IMR-90 (cell line): Measurements from ENCODE around the gene ZNF518B. TPM values are rescaled to one million over a fixed set of nuclear protein-coding genes. Genes with fewer than 3 reads are reported as not detected.

ENCODE experiments used
- ATAC-seq: fragments of 200-7000 bp; cut with Tn5 transposase; 2 replicates; pipeline ENCODE4 v1.9.1; 2020; ENCODE audit warnings: low read depth, mild to moderate bottlenecking, moderate library complexity
- BruUV-seq: library from RNA; stranded (reverse); fragments of 400-500 nt; replicated peaks from 2 replicates; lab custom pipeline; 2021; lab: Mats Ljungman, UMichigan
- CTCF ChIA-PET: fragments of 300-600 bp; formaldehyde crosslinking; extraction: SDS; loops from one replicate; lab custom pipeline; 2021; ENCODE audit warnings: antibody characterized with exemption; lab: Yijun Ruan, JAX
- POLR2A ChIA-PET: fragments of 300-600 bp; sonication (Branson Sonifier 250); formaldehyde crosslinking; loops from one replicate; lab custom pipeline; 2022; ENCODE audit warnings: antibody characterized with exemption; ENCODE audit not compliant: unreplicated experiment; lab: Charles Lee
- DNase-seq: peaks from one replicate; pipeline ENCODE4 v3.0.0; 2013
- H2AFZ ChIP-seq: replicated peaks from 2 replicates; pipeline ENCODE3; 2013; ENCODE audit warnings: low read length, mild to moderate bottlenecking; ENCODE audit not compliant: poor library complexity
- H2AK5ac ChIP-seq: 2 replicates; pipeline ENCODE4 v1.6.1; 2013; ENCODE audit warnings: low read depth, low read length, inconsistent platforms
- H2AK9ac ChIP-seq: replicated peaks from 2 replicates; pipeline ENCODE3; 2013; ENCODE audit warnings: mild to moderate bottlenecking, low read depth, low read length, moderate library complexity; ENCODE audit not compliant: poor library complexity
- H2BK120ac ChIP-seq: 2 replicates; pipeline ENCODE4 v1.6.1; 2013; ENCODE audit warnings: low read depth, low read length, inconsistent platforms
- H2BK15ac ChIP-seq: 3 replicates; pipeline ENCODE4 v1.6.1; 2013; ENCODE audit warnings: low read depth, low read length, inconsistent platforms
- H2BK20ac ChIP-seq: 2 replicates; pipeline ENCODE4 v1.6.1; 2013; ENCODE audit warnings: low read depth, mild to moderate bottlenecking, inconsistent platforms, low read length, moderate library complexity
- H2BK5ac ChIP-seq: 2 replicates; pipeline ENCODE4 v1.6.1; 2013; ENCODE audit warnings: mild to moderate bottlenecking, low read depth, low read length, inconsistent platforms; ENCODE audit not compliant: poor library complexity, severe bottlenecking
- H3K14ac ChIP-seq: replicated peaks from 2 replicates; pipeline ENCODE4 v1.6.1; 2013; ENCODE audit warnings: low read depth, low read length, inconsistent platforms
- H3K18ac ChIP-seq: 2 replicates; pipeline ENCODE4 v1.6.1; 2013; ENCODE audit warnings: low read depth, low read length, control low read depth
- H3K23ac ChIP-seq: 2 replicates; pipeline ENCODE4 v1.6.1; 2013; ENCODE audit warnings: low read depth, low read length, inconsistent platforms
- H3K27ac ChIP-seq: 2 replicates; pipeline ENCODE4 v1.5.1; 2013; ENCODE audit warnings: mild to moderate bottlenecking, control low read depth, low read length; ENCODE audit not compliant: insufficient read depth
- H3K27me3 ChIP-seq: 2 replicates; pipeline ENCODE4 v1.6.1; 2013; ENCODE audit warnings: low read length; ENCODE audit not compliant: control insufficient read depth, insufficient read depth
- H3K36me3 ChIP-seq: 2 replicates; pipeline ENCODE4 v1.6.1; 2013; ENCODE audit warnings: low read length, mixed read lengths; ENCODE audit not compliant: control insufficient read depth, insufficient read depth
- H3K4ac ChIP-seq: 2 replicates; pipeline ENCODE4 v1.6.1; 2013; ENCODE audit warnings: low read depth, low read length, inconsistent platforms
- H3K4me1 ChIP-seq: 2 replicates; pipeline ENCODE4 v1.6.1; 2013; ENCODE audit warnings: low read length, mixed read lengths; ENCODE audit not compliant: control insufficient read depth, insufficient read depth
- H3K4me2 ChIP-seq: 2 replicates; pipeline ENCODE4 v1.6.1; 2013; ENCODE audit warnings: low read depth, mild to moderate bottlenecking, control low read depth, low read length, moderate library complexity
- H3K4me3 ChIP-seq: 2 replicates; pipeline ENCODE4 v1.5.1; 2013; ENCODE audit warnings: low read depth, mild to moderate bottlenecking, control low read depth, low read length, moderate library complexity; ENCODE audit not compliant: insufficient read depth
- H3K56ac ChIP-seq: 2 replicates; pipeline ENCODE4 v1.6.1; 2013; ENCODE audit warnings: low read length, inconsistent platforms; ENCODE audit not compliant: insufficient read depth; ENCODE audit errors: extremely low read depth
- H3K79me1 ChIP-seq, 2 experiments: 2 replicates each; pipeline ENCODE4 v1.6.1; 2013; ENCODE audit warnings: low read length in 2 of 2, inconsistent platforms in 1 of 2, low read depth in 1 of 2
- H3K9ac ChIP-seq: 2 replicates; pipeline ENCODE4 v1.6.1; 2013; ENCODE audit warnings: low read depth, low read length, control low read depth
- H3K9me1 ChIP-seq: 2 replicates; pipeline ENCODE4 v1.6.1; 2013; ENCODE audit warnings: low read length, inconsistent platforms; ENCODE audit not compliant: insufficient read depth
- H3K9me3 ChIP-seq: 2 replicates; pipeline ENCODE4 v1.6.1; 2013; ENCODE audit warnings: low read length; ENCODE audit not compliant: control insufficient read depth, insufficient read depth
- H4K20me1 ChIP-seq: 2 replicates; pipeline ENCODE4 v1.6.1; 2013; ENCODE audit warnings: low read length, inconsistent platforms; ENCODE audit not compliant: insufficient read depth
- H4K5ac ChIP-seq: 2 replicates; pipeline ENCODE4 v1.6.1; 2013; ENCODE audit warnings: mild to moderate bottlenecking, low read depth, low read length, control low read depth
- H4K8ac ChIP-seq, 2 experiments: 2 replicates each; pipeline ENCODE4 v1.6.1; 2013; ENCODE audit warnings: low read depth in 2 of 2, low read length in 2 of 2, control low read depth in 1 of 2, inconsistent platforms in 1 of 2
- H4K91ac ChIP-seq: 2 replicates; pipeline ENCODE4 v1.6.1; 2013; ENCODE audit warnings: low read depth, low read length, inconsistent platforms; ENCODE audit not compliant: insufficient read depth
- BHLHE40 ChIP-seq: fragments of 150-350 bp; IDR thresholded peaks from 2 replicates; pipeline ENCODE4 v1.6.1; 2016; ENCODE audit warnings: mild to moderate bottlenecking, low read depth, low read length
- CEBPB ChIP-seq: IDR thresholded peaks from 2 replicates; pipeline ENCODE4 v1.6.1; 2012; ENCODE audit warnings: low read depth, low read length, improper control_type of control experiment
- CHD1 ChIP-seq: IDR thresholded peaks from 2 replicates; pipeline ENCODE4 v1.6.1; 2012; ENCODE audit warnings: low read depth, low read length, improper control_type of control experiment
- ELK1 ChIP-seq: fragments of 150-350 bp; IDR thresholded peaks from 2 replicates; pipeline ENCODE4 v1.6.1; 2016; ENCODE audit warnings: low read depth, mild to moderate bottlenecking, low read length, moderate library complexity, borderline replicate concordance
- FOS ChIP-seq: fragments of 150-350 bp; IDR thresholded peaks from 2 replicates; pipeline ENCODE4 v1.6.1; 2016; ENCODE audit warnings: low read depth, low read length
- MAFK ChIP-seq: IDR thresholded peaks from 2 replicates; pipeline ENCODE4 v1.6.1; 2012; ENCODE audit warnings: low read depth, low read length, improper control_type of control experiment
- MAZ ChIP-seq: IDR thresholded peaks from 2 replicates; pipeline ENCODE4 v1.6.1; 2012; ENCODE audit warnings: low read depth, mild to moderate bottlenecking, low read length, improper control_type of control experiment, moderate library complexity, borderline replicate concordance
- MXI1 ChIP-seq: IDR thresholded peaks from 2 replicates; pipeline ENCODE4 v1.6.1; 2012; ENCODE audit warnings: low read depth, mild to moderate bottlenecking, low read length, moderate library complexity, borderline replicate concordance
- NFE2L2 ChIP-seq: fragments of 150-350 bp; IDR thresholded peaks from 2 replicates; pipeline ENCODE4 v1.6.1; 2016; ENCODE audit warnings: low read depth, mild to moderate bottlenecking, low read length
- POLR2A ChIP-seq: IDR thresholded peaks from 2 replicates; pipeline ENCODE4 v1.6.1; 2012; ENCODE audit warnings: mild to moderate bottlenecking, low read depth, low read length
- RAD21 ChIP-seq: IDR thresholded peaks from 2 replicates; pipeline ENCODE4 v1.6.1; 2012; ENCODE audit warnings: low read length, improper control_type of control experiment
- RCOR1 ChIP-seq: IDR thresholded peaks from 2 replicates; pipeline ENCODE4 v1.6.1; 2012; ENCODE audit warnings: mild to moderate bottlenecking, low read length, improper control_type of control experiment; ENCODE audit not compliant: insufficient replicate concordance
- RFX5 ChIP-seq: IDR thresholded peaks from 2 replicates; pipeline ENCODE4 v1.8.0; 2012; ENCODE audit warnings: low read depth, mild to moderate bottlenecking, low read length, moderate library complexity
- SMC3 ChIP-seq: fragments of 150-350 bp; IDR thresholded peaks from 2 replicates; pipeline ENCODE4 v1.6.1; 2016; ENCODE audit warnings: low read depth, mild to moderate bottlenecking, antibody characterized with exemption, low read length, moderate library complexity
- USF2 ChIP-seq: fragments of 150-350 bp; IDR thresholded peaks from 2 replicates; pipeline ENCODE4 v1.6.1; 2017; ENCODE audit warnings: mild to moderate bottlenecking, antibody characterized with exemption, low read length, low read depth
- WGBS, 2 experiments: methylation state at CpG; one replicate each; pipeline versions ENCODE4 v1.1.5 to v1.1.7; 2013; ENCODE audit warnings: missing lambda C conversion rate in 2 of 2; ENCODE audit not compliant: insufficient read length in 1 of 2; ENCODE audit errors: extremely low coverage in 2 of 2; 5-methylcytosine and 5-hydroxymethylcytosine counted together
- dilution Hi-C: fragments of 300-500 bp; cut with HindIII; formaldehyde crosslinking; loops from one replicate; pipeline ENCODE4 v1.14.3; 2018; ENCODE audit warnings: low sequenced_read_pairs; ENCODE audit not compliant: unreplicated experiment
- in situ Hi-C: fragments of 300-500 bp; cut with MboI; formaldehyde crosslinking; loops from 3 replicates; pipeline ENCODE4 v1.14.3; 2019; ENCODE audit warnings: low sequenced_read_pairs, inconsistent platforms, mixed read lengths
- intact Hi-C: fragments of 100-400 bp; cut with micrococcal nuclease; formaldehyde crosslinking; loops from 2 replicates; pipeline ENCODE4 v1.10.0; 2022
- polyA plus RNA-seq, 3 experiments: library from polyadenylated mRNA; depleted of rRNA; stranded (reverse); fragments of >200 nt; gene quantifications; 2 replicates each; pipeline ENCODE4 v1.2.3, GENCODE V29; 2012; ENCODE audit warnings: low replicate concordance in 1 of 3
- total RNA-seq: library from RNA; depleted of rRNA; stranded (reverse); fragments of >200 nt; gene quantifications from 2 replicates; pipeline ENCODE4 v1.2.3, GENCODE V29; 2012
- TF ChIP-seq, protein P1 (sequence below): conservative IDR thresholded peaks from 2 replicates; pipeline ENCODE4 v1.5.1; 2012; ENCODE audit warnings: mild to moderate bottlenecking, low read depth, low read length, improper control_type of control experiment

ZNF518B gene
- total and polyA plus RNA-seq, 2 of the 4 experiments (the other 2 are of a cell fraction) = 7.3 to 56.8 TPM

- H3K14ac ChIP-seq = no peak overlapping the region
- in situ Hi-C loops (no loop called here), dilution Hi-C loops (no loop called here), intact Hi-C loops (no loop called here)
- H4K5ac ChIP-seq = no peak overlapping the region
- ATAC-seq = no peak
- H3K56ac ChIP-seq = no peak overlapping the region
- H3K4me3 ChIP-seq = no peak overlapping the region
- no peak overlapping the region for H3K4ac ChIP-seq
- no peak overlapping the region for H3K27ac ChIP-seq
- POLR2A ChIA-PET = no interaction called here
- no peak overlapping the region for H2AFZ ChIP-seq
- no peak for DNase-seq
- H3K18ac ChIP-seq = no peak overlapping the region
- BruUV-seq = no TSS peak
- no peak overlapping the region for H2AK5ac ChIP-seq
- H4K20me1 ChIP-seq = no peaks in the 10 kb centered on the region
- no peak overlapping the region for H2BK20ac ChIP-seq
- H2BK5ac ChIP-seq = no peak overlapping the region
- CTCF ChIA-PET = no interaction called here
- H3K36me3 ChIP-seq = peaks cover 1% of the 10 kb centered on the region
- H2BK15ac ChIP-seq = no peak overlapping the region
- H3K4me2 ChIP-seq = no peak overlapping the region
- H3K4me1 ChIP-seq = no peaks in the 10 kb centered on the region
- peaks cover 8% of the 10 kb centered on the region for H3K9me3 ChIP-seq
- no peak for TF ChIP-seq MAZ
- no peak for TF ChIP-seq RAD21
- no peak for TF ChIP-seq POLR2A
- TF ChIP-seq CEBPB = no peak
- TF ChIP-seq, protein P1, sequence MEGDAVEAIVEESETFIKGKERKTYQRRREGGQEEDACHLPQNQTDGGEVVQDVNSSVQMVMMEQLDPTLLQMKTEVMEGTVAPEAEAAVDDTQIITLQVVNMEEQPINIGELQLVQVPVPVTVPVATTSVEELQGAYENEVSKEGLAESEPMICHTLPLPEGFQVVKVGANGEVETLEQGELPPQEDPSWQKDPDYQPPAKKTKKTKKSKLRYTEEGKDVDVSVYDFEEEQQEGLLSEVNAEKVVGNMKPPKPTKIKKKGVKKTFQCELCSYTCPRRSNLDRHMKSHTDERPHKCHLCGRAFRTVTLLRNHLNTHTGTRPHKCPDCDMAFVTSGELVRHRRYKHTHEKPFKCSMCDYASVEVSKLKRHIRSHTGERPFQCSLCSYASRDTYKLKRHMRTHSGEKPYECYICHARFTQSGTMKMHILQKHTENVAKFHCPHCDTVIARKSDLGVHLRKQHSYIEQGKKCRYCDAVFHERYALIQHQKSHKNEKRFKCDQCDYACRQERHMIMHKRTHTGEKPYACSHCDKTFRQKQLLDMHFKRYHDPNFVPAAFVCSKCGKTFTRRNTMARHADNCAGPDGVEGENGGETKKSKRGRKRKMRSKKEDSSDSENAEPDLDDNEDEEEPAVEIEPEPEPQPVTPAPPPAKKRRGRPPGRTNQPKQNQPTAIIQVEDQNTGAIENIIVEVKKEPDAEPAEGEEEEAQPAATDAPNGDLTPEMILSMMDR = no peak
- TF ChIP-seq MXI1 = no peak
- TF ChIP-seq RFX5 = no peak
- TF ChIP-seq USF2 = no peak
- TF ChIP-seq CHD1 = no peak
- no peak for TF ChIP-seq FOS
- no peak for TF ChIP-seq BHLHE40
- no peak for TF ChIP-seq MAFK
- no peak for TF ChIP-seq ELK1
- TF ChIP-seq RCOR1 = no peak
- TF ChIP-seq SMC3 = no peak
- TF ChIP-seq NFE2L2 = no peak
- no peak overlapping the region for H2AK9ac ChIP-seq
- WGBS, 2 experiments = no CpG with 5 or more reads among the region's 1 CpG
- no peaks in the 10 kb centered on the region for H3K27me3 ChIP-seq
- H3K9ac ChIP-seq = no peak overlapping the region
- no peak overlapping the region for H2BK120ac ChIP-seq
- H3K79me1 ChIP-seq = no peaks in the 10 kb centered on the region; a peak in 1 of 4 replicates
- H4K91ac ChIP-seq = no peak overlapping the region
- no peak overlapping the region for H3K23ac ChIP-seq
- no peaks in the 10 kb centered on the region; the same call in 1 of the 2 replicates for H3K9me1 ChIP-seq
- H4K8ac ChIP-seq = no peak overlapping the region
Observed at GRCh38 chr4:10438924-10439323, 18.3 kb downstream of the ZNF518B start.
